DMS153 treated with DMSO at 0.1 percent for 48 hours (cell line): Measurements from ENCODE around the gene TAF11L12.
"Not testable (repeated sequence)": the region's sequence is repeated elsewhere in the genome, so short reads cannot be mapped to it uniquely, and the experiment has no call there.

Source experiments
- DNase-seq: peaks from one replicate; lab custom pipeline; 2025; ENCODE audit not compliant: unreplicated experiment; lab: John Stamatoyannopoulos, UW

TAF11L12 gene

DNA sequence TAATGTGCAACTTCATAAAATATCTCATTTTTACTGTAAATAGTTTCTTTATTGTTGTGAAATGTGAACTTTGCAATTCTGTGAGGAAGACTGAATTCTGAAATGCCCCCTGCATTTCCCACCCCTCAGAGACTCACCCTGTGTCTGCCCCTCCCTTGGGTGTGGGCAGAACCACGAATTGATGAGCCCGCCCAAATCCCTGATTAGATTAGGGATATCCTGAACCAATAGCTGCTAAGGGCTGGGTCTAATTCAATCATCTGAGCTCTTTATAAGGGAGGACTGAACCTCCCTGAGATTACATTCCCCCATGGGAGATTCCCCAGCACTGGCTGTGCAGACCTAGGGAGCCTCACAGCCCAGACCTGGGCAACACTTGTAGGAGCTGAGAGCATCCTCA lies at the start of gene TAF11L12:
Gene TAF11L12 (plus strand): TSS at position 301 of the 400 bp plus-strand sequence.
- not testable (repeated sequence) for DNase-seq

DNA sequence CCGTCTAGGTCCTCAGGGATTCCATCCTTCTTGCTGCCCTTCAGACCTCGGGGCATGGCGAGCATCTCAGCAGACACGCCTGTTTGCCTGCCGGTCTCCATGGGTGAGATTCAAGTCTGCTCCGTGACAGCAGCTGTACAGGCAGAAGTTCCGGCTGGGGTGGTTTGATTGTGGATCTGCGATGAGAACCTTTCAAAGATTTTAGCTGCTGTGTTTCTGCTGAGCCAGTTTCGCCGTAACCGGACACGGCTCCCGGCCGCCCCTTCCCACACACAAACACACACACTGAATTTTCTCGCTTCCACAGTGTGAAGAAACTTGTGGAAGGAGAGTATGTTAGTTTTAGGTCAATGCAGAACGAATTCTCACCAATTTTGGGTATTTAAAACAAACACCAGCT lies 24.5 kb upstream of the TAF11L12 start, which contains the start of gene TAF11L7:
Gene TAF11L7 (minus strand): TSS at position 101 of the 400 bp plus-strand sequence.
- not testable (repeated sequence) for DNase-seq

DNA sequence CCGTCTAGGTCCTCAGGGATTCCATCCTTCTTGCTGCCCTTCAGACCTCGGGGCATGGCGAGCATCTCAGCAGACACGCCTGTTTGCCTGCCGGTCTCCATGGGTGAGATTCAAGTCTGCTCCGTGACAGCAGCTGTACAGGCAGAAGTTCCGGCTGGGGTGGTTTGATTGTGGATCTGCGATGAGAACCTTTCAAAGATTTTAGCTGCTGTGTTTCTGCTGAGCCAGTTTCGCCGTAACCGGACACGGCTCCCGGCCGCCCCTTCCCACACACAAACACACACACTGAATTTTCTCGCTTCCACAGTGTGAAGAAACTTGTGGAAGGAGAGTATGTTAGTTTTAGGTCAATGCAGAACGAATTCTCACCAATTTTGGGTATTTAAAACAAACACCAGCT lies 19.3 kb upstream of the TAF11L12 start, which contains the start of gene TAF11L8:
Gene TAF11L8 (minus strand): TSS at position 101 of the 400 bp plus-strand sequence.
- not testable (repeated sequence) for DNase-seq

DNA sequence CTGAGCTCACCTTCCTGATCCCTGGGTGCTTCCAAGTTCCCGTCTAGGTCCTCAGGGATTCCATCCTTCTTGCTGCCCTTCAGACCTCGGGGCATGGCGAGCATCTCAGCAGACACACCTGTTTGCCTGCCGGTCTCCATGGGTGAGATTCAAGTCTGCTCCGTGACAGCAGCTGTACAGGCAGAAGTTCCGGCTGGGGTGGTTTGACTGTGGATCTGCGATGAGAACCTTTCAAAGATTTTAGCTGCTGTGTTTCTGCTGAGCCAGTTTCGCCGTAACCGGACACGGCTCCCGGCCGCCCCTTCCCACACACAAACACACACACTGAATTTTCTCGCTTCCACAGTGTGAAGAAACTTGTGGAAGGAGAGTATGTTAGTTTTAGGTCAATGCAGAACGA lies 15.9 kb upstream of the TAF11L12 start, which contains the start of gene TAF11L9:
Gene TAF11L9 (minus strand): TSS at position 140 of the 400 bp plus-strand sequence.
- DNase-seq = not testable (repeated sequence)

DNA sequence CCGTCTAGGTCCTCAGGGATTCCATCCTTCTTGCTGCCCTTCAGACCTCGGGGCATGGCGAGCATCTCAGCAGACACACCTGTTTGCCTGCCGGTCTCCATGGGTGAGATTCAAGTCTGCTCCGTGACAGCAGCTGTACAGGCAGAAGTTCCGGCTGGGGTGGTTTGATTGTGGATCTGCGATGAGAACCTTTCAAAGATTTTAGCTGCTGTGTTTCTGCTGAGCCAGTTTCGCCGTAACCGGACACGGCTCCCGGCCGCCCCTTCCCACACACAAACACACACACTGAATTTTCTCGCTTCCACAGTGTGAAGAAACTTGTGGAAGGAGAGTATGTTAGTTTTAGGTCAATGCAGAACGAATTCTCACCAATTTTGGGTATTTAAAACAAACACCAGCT lies 12.5 kb upstream of the TAF11L12 start, which contains the start of gene TAF11L10:
Gene TAF11L10 (minus strand): TSS at position 101 of the 400 bp plus-strand sequence.
- DNase-seq = not testable (repeated sequence)

DNA sequence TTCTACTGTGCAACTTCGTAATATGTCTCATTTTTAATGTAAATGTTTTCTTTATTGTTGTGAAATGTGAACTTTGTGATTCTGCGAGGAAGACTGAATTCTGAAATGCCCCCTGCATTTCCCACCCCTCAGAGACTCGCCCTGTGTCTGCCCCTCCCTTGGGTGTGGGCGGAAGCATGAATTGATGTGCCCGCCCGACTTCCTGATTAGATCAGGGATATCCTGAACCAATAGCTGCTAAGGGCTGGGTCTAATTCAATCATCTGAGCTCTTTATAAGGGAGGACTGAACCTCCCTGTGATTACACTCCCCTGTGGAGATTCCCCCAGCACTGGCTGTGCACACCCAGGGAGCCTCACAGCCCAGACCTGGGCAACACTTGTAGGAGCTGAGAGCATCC lies 6.3 kb upstream of the TAF11L12 start, which contains the start of gene TAF11L11:
Gene TAF11L11 (plus strand): TSS at position 304 of the 400 bp plus-strand sequence.
- not testable (repeated sequence) for DNase-seq

DNA sequence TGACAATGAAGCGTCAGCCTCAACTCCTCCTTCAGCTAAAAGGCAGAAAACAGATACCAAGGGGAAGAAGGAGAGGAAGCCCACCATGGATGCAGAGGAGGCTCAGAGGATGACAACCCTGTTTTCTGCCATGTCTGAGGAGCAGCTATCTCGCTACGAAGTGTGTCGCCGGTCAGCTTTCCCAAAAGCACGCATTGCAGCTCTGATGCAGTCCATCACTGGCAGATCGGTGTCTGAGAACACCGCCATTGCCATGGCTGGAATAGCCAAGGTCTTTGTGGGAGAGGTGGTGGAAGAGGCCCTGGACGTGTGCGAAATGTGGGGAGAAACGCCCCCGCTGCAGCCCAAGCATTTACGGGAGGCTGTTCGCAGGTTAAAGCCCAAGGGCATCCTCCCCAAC lies 5.2 kb upstream of the TAF11L12 start:
- DNase-seq = no peak

DNA sequence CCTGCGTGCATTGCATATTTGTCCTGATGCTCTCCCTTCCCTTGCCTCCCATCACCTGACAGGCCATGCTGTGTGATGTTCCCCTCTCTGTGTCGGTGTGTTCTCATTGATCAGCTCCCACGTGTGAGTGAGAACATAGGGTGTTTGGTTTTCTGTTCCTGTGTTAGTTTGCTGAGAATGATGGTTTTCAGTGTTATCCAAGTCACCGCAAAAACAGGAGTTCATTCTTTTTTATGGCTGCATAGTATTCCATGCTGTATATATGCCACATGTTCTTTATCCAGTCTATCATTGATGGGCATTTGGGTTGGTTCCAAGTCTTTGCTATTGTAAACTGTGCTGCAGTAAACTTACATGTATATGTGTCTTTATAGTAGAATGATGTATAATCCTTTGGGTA lies 2.7 kb upstream of the TAF11L12 start:
- not testable (repeated sequence) for DNase-seq

DNA sequence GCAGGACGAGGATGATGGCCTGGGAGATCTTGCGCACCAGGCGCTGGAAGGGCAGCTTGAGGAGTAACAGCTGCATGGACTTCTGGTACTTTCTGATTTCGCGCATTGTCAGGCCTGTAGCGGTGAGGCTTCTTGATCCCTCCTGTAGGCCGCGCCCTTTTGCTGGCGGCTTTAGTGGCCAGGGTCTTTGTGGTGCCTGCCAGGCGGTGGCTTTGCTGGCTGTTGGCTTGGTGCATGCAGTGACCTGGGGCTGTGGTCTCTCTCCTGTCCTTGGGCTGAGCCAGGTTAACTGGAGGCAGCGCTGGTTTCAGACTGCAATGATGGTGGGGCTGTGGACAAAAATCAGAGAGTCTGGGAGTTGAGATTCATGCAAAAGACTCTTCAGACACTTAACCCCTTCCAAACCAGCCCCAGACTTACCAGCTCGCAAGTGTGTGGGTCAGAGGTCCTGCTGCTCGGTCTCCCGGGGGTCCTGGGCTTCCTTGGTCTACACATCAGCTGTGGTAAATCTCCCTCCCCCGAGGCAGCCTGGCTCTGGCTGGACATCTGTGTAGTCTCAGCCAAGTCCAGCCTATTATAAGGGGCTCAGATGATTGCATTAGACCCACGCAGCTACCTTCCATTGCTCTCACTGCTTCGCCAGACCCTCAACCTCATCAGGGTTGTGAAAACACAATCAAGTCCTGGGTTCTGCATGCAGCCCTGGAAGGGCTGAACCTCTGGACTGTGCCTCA lies 4.8 kb downstream of the TAF11L12 start:
- no peak for DNase-seq

DNA sequence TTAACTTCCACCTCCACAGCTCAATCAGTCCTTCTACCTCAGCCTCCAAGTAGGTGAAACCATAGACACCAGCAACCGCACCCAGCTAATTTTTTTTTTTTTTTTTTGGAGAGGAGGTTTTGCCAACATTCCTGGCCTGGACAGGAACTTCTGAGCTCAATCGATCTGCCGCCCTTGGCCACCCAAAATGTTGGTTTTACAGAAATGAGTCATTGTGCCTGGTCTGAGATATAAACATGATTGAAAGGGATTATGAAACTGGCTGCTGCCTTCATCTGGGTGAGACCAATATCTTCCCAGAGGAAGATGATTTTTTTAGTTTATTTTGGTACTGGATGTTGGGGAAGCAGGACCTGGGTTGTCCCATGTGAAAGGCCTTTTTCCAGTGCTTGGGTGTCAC lies 9.2 kb downstream of the TAF11L12 start:
- no peak for DNase-seq

DNA sequence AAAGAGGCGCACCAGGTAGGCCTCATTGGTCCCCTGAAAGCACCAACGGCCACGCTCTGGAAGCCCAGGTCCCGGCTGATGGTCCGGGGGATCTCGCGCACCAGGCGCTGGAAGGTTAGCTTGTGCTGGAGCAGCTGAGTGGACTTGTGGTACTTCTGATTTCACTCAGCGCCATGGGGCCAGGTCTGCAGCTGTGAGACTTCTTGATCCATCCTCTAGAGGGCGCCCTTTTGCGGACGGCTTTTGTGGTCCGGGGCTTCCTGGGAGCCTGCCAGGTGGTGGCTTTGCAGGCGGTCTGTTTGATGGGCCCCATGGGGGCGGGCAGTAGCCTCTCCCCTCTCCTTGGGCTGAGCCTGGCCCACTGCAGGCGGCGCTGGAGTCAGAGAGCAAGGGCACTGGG lies 10.4 kb downstream of the TAF11L12 start:
- DNase-seq = no peak

DNA sequence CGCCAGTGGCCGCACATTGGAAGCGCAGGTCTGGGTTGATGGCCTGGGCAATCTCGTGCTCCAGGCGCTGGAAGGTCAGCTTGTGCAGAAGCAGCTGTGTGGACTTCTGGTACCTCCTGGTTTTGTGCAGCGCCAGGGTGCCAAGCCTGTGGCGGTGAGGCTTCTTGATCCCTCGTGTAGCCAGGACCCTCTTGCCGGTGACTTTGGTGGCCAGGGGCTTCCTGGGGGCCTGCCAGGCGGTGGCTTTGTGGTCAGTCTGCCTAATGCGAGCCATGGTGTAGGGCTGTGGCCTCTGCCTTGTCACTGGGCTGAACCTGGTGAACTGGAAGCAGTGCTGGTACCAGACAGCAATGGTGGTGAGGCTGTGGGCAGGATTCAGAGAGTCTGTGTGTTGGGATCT lies 15.5 kb downstream of the TAF11L12 start:
- no peak for DNase-seq

DNA sequence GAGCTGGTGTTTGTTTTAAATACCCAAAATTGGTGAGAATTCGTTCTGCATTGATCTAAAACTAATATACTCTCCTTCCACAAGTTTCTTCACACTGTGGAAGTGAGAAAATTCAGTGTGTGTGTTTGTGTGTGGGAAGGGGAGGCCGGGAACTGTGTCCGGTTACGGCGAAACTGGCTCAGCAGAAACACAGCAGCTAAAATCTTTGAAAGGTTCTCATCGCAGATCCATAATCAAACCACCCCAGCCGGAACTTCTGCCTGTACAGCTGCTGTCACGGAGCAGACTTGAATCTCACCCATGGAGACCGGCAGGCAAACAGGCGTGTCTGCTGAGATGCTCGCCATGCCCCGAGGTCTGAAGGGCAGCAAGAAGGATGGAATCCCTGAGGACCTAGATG lies 21.6 kb downstream of the TAF11L12 start, which contains the start of gene TAF11L13:
Gene TAF11L13 (plus strand): TSS at position 301 of the 400 bp plus-strand sequence.
- not testable (repeated sequence) for DNase-seq

DNA sequence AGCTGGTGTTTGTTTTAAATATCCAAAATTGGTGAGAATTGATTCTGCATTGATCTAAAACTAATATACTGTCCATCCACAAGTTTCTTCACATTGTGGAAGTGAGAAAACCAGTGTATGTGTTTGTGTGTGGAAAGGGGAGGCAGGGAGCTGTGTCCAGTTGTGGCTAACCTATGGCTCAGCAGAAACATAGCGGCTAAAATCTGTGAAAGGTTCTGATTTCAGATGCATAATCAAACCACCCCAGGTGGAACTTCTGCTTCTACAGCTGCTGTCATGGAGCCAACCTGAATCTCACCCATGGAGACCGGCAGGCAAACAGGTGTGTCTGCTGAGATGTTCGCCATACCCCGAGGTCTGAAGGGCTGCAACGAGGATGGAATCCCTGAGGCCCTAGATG lies 24.0 kb downstream of the TAF11L12 start, which contains the start of gene TAF11L14:
Gene TAF11L14 (plus strand): TSS at position 301 of the 400 bp plus-strand sequence.
- DNase-seq = no peak

DNA sequence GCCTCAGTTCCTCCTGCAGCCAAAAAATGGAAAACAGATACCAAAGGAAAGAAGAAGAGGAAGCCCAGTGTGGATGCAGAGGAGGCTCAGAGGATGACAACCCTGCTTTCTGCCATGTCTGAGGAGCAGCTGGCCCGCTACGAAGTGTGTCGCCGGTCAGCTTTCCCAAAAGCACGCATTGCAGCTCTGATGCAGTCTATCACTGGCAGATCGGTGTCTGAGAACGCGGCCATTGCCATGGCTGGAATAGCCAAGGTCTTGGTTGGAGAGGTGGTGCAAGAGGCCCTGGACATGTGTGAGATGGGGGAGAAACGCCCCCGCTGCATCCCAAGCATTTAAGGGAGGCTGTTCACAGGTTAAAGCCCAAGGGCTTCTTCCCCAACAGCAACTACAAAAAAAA lies 39.0 kb downstream of the TAF11L12 start:
- DNase-seq = not testable (repeated sequence)

DNA sequence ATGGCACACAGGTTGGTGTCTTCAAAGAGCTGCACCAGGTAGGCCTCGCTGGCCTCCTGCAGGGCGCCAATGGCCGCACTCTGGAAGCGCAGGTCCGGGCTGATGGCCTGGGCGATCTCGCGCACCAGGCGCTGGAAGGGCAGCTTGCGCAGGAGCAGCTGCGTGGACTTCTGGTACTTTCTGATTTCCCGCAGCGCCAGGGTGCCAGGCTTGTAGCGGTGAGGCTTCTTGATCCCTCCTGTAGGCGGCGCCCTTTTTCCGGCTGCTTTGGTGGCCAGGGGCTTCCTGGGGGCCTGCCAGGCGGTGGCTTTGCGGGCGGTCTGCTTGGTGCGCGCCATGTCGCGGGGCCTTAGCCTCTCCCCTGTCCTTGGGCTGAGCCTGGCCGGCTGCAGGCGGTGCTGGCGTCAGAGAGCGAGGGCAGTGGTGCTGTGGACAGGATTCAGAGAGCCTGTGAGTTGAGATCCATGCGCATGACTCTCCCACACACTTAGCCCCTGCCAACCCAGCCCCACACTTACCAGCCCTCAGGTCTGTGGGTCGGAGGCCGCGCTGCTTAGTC lies 45.1 kb downstream of the TAF11L12 start:
- DNase-seq = not testable (repeated sequence)

DNA sequence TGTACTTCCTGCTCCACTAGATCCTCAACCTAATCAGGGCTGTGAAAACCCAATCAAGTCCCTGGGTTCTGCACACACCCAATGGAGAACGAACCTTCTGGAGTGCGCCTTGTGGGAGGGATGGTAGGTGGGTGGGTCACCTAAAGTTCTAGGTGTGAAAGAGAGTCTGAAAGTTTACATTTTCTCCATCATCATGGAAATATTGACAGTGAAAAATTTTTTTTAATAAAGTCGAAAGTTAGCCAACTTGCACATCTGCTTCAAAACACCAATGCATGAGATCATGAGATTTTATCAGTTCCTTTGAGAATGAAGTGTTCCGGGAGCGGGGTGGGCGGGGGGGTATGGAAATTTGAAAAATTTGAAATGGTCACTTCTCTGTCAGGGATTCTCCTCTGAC lies 45.7 kb downstream of the TAF11L12 start:
- no peak for DNase-seq
